ENCODE measurements around the gene AHRR.

DNA sequence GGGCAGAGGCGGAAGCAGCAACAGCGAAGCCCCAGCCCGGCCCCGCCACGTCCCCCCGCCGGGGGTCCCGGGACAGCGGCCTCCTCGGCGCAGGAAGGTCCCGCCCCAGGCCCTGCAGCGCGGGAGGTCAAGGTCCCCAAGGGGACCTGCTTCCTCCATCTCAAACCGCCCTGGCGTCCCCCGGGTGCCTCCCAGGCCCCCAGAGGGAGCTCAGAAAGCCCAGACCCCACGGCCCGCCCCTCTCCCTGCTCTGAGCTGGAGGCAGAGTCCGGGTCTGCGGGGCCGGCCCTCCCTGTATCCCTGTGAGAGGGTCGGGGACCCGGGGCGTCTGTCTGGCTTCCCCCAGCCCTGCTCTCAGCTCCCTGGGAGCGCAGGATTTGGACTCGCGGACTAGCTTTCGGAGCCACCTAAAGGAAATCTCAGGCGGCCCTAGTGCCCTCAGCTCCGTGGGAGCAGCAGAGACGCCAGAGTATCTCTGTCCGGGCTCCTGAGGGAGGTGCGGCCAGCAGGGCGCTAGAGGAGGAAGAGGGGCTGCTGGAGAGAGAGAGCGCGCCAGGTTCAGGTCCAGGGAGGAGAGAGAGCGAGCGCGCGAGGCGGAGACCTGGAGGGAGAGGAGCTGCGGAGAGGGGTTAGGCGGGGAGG lies 152.2 kb downstream of the AHRR start:
- TF ChIP-seq, protein P1, sequence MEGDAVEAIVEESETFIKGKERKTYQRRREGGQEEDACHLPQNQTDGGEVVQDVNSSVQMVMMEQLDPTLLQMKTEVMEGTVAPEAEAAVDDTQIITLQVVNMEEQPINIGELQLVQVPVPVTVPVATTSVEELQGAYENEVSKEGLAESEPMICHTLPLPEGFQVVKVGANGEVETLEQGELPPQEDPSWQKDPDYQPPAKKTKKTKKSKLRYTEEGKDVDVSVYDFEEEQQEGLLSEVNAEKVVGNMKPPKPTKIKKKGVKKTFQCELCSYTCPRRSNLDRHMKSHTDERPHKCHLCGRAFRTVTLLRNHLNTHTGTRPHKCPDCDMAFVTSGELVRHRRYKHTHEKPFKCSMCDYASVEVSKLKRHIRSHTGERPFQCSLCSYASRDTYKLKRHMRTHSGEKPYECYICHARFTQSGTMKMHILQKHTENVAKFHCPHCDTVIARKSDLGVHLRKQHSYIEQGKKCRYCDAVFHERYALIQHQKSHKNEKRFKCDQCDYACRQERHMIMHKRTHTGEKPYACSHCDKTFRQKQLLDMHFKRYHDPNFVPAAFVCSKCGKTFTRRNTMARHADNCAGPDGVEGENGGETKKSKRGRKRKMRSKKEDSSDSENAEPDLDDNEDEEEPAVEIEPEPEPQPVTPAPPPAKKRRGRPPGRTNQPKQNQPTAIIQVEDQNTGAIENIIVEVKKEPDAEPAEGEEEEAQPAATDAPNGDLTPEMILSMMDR (conservative IDR thresholded peaks at IDR 0.05 in 1 of 2, IDR thresholded peaks at IDR 0.05 in 1 of 2; ENCODE audit: low read depth in 1 of 2, low read length in 2 of 2): no peak
- TF ChIP-seq EZH2 (IDR thresholded peaks at IDR 0.05; ENCODE audit: low read length, missing control alignments): no peak

All from fibroblast of lung (primary cell).